ENCODE results near the gene PTPRN.

Gene PTPRN

GRCh38 chr2:219350710-219351221 lies 41.6 kb upstream of the PTPRN start:
- Histone ChIP-seq H3K27me3 (ENCODE audit: control insufficient read depth, low read length) (peaks cover 23% of the 10 kb centered on the region), H3K9me3 (ENCODE audit: control insufficient read depth, insufficient read depth, low read length) (no peaks in the 10 kb centered on the region), H3K4me1 (ENCODE audit: control insufficient read depth, low read length) (no peaks in the 10 kb centered on the region), H3K9me2 (replicated peaks; ENCODE audit: control insufficient read depth, low read length) (no peaks in the 10 kb centered on the region), H3F3A (ENCODE audit: control insufficient read depth, insufficient read depth) (no peaks in the 10 kb centered on the region), H3K4me3 (ENCODE audit: low read length) (no peak overlapping the region), H3K36me3 (ENCODE audit: control insufficient read depth, low read length) (no peaks in the 10 kb centered on the region), H4K20me1 (ENCODE audit: control insufficient read depth, insufficient read depth, low read depth, low read length) (no peaks in the 10 kb centered on the region), H3K27ac (ENCODE audit: low read depth, low read length) (no peak overlapping the region), H3K79me2 (ENCODE audit: control insufficient read depth, low read length) (no peaks in the 10 kb centered on the region), H3K4me2 (ENCODE audit: low read length) (no peak overlapping the region)
- TF ChIP-seq CTCF (IDR thresholded peaks at IDR 0.05; ENCODE audit: low read depth, low read length, poor library complexity, severe bottlenecking) (no peak), EZH2phosphoT487 (IDR thresholded peaks at IDR 0.05; ENCODE audit: borderline replicate concordance, low read length) (no peak)

DNA sequence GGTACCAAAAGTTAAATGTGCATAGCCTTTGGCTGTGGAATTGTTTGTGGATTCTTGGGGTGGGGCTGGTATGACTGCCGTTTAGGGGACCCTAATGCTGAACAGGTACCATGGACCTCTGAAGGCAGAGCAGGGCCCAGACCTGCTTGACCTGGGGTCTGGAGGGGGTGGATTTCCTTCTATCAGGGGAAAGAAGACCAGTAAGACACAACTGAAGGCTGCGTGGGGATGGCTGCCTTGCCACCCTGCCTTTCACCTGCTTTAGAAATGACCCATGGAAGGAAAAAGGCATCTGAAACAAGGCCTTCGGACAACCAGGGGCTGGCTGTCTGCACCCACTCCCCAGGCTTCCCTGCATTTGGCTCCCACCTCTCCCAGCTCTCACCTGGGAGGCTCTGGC lies 41.0 kb upstream of the PTPRN start:
- Histone ChIP-seq H3K27ac (ENCODE audit: low read depth, low read length) (no peak overlapping the region), H4K20me1 (ENCODE audit: control insufficient read depth, insufficient read depth, low read depth, low read length) (no peaks in the 10 kb centered on the region), H3K79me2 (ENCODE audit: control insufficient read depth, low read length) (no peaks in the 10 kb centered on the region), H3K4me1 (ENCODE audit: control insufficient read depth, low read length) (no peaks in the 10 kb centered on the region), H3K4me3 (ENCODE audit: low read length) (no peak overlapping the region), H3K4me2 (ENCODE audit: low read length) (no peak overlapping the region), H3K9me2 (replicated peaks; ENCODE audit: control insufficient read depth, low read length) (no peaks in the 10 kb centered on the region), H3K27me3 (ENCODE audit: control insufficient read depth, low read length) (peaks cover 25% of the 10 kb centered on the region), H3F3A (ENCODE audit: control insufficient read depth, insufficient read depth) (no peaks in the 10 kb centered on the region), H3K36me3 (ENCODE audit: control insufficient read depth, low read length) (no peaks in the 10 kb centered on the region), H3K9me3 (ENCODE audit: control insufficient read depth, insufficient read depth, low read length) (no peaks in the 10 kb centered on the region)
- TF ChIP-seq EZH2phosphoT487 (IDR thresholded peaks at IDR 0.05; ENCODE audit: borderline replicate concordance, low read length) (no peak), CTCF (IDR thresholded peaks at IDR 0.05; ENCODE audit: low read depth, low read length, poor library complexity, severe bottlenecking) (no peak)

- H3K4me1 ChIP-seq (ENCODE audit: control insufficient read depth, low read length) = peaks cover 11% of the 10 kb centered on the region
- no peaks in the 10 kb centered on the region for H3K9me2 ChIP-seq (replicated peaks; ENCODE audit: control insufficient read depth, low read length)
- peaks cover 3% of the 10 kb centered on the region; the same call in 1 of the 2 replicates for H3F3A ChIP-seq (ENCODE audit: control insufficient read depth, insufficient read depth)
- no peak overlapping the region for H3K4me3 ChIP-seq (ENCODE audit: low read length)
- H3K4me2 ChIP-seq (ENCODE audit: low read length) = peak overlapping the region; percentile 21
- H3K36me3 ChIP-seq (ENCODE audit: control insufficient read depth, low read length) = no peaks in the 10 kb centered on the region
- no peak overlapping the region for H3K27ac ChIP-seq (ENCODE audit: low read depth, low read length)
- no peaks in the 10 kb centered on the region for H4K20me1 ChIP-seq (ENCODE audit: control insufficient read depth, insufficient read depth, low read depth, low read length)
- no peaks in the 10 kb centered on the region for H3K79me2 ChIP-seq (ENCODE audit: control insufficient read depth, low read length)
- no peaks in the 10 kb centered on the region for H3K9me3 ChIP-seq (ENCODE audit: control insufficient read depth, insufficient read depth, low read length)
- peaks cover 14% of the 10 kb centered on the region for H3K27me3 ChIP-seq (ENCODE audit: control insufficient read depth, low read length)
- TF ChIP-seq CTCF (IDR thresholded peaks at IDR 0.05; ENCODE audit: low read depth, low read length, poor library complexity, severe bottlenecking) (no peak), EZH2phosphoT487 (IDR thresholded peaks at IDR 0.05; ENCODE audit: borderline replicate concordance, low read length) (no peak)
Measured at GRCh38 chr2:219344751-219345430, 35.7 kb upstream of the PTPRN start.
